DMS53 treated with DMSO at 0.1 percent for 48 hours (cell line): ENCODE data around the gene ARL4A.
A peak's percentile ranks its signal among the peaks of the same experiment; 100 is the strongest.

ENCODE experiments used
- DNase-seq: peaks from one replicate; lab custom pipeline; 2025; ENCODE audit not compliant: unreplicated experiment; lab: John Stamatoyannopoulos, UW

The ARL4A gene

DNA sequence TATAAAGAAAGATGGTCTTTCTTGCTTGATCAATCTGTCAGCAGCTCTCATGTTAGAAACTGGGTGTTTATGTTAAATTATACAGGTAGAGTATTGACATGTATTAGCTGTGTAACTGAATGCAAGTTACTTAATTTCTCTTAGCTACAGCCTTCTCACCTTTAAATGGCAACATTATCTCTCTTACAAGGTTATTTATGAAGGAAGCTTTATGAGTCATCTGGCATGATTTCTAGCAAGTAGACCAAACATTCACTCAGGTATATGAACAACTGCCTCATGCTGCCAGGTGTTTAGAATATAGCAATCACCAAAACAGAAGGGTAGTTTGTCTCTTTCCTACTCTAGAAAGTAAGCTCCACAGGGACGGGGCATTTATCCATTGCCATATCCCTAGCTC is 8.5 kb downstream of the ARL4A start:
- DNase-seq: peak; percentile 55

DNA sequence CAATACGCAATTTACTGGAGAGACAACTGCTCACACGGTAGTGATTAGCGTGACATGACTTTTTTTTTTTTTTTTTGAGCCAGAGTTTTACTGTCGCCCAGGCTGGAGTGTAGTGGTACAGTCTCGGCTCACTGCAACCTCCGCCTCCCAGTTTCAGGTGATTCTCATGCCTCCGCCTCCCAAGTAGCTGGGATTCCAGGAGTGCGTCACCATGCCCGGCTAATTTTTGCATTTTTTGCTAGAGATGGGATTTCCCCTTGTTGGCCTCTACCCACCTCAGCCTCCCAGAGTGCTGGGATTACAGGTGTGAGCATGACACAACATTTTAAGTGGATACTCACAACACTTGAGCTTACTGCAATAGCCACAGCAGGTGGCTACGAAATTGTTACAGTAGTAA is 11.9 kb downstream of the ARL4A start:
- DNase-seq: peak; percentile 57

DNA sequence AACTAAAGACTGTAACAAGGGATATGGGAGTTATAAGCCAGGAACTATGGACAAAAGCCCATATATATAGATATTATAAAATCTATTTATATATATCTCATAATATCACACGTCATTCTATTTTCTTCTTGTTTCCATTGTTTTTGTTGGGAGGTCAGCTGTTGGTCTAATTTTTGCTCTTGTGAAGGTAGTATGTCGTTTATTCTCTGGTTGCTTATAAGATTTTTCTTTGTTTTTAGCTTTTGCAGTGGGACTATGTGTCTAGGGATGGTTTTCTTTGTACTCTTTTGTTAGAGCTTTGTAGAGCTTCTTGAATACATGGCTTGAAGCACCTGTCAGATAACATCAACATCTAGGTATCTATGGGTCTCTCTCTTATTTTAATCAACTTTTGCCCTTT is 14.0 kb downstream of the ARL4A start:
- DNase-seq: no peak

DNA sequence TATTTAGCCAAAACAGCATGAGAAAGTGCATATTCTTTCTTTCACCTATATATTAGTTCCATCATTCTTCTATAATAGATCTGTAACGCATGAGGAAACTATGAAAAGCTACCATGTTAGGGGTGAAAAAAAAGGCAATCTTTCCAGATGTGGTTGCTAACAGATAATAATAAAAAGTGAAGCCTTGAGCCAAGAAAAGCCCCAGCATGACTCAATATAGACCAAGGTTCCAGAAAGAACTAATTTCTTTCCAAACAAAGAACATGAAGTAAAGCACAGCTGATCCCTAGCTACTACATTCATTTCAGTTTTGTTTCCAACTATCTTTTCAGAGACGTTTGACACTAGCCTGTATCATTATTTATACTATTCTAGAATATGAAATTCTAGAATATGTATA is 16.4 kb downstream of the ARL4A start:
- DNase-seq: no peak

DNA sequence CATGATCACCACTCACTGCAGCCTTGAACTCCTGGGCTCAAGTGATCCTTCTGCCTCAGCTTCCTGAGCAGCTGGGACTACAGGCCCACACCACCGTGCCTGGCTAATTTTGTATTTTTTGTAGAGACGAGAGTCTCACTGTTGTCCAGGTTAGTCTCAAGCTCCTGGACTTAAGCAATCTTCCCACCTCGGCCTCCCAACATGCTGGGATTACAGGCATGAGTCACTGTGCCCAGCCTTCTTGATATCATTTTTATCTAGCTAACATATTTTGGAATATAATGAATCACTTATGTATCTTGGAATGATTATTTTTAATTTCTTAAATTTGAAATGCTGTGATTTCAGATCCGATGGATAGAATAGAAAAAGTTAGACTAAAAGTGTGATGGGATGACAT is 18.4 kb downstream of the ARL4A start:
- DNase-seq: no peak

DNA sequence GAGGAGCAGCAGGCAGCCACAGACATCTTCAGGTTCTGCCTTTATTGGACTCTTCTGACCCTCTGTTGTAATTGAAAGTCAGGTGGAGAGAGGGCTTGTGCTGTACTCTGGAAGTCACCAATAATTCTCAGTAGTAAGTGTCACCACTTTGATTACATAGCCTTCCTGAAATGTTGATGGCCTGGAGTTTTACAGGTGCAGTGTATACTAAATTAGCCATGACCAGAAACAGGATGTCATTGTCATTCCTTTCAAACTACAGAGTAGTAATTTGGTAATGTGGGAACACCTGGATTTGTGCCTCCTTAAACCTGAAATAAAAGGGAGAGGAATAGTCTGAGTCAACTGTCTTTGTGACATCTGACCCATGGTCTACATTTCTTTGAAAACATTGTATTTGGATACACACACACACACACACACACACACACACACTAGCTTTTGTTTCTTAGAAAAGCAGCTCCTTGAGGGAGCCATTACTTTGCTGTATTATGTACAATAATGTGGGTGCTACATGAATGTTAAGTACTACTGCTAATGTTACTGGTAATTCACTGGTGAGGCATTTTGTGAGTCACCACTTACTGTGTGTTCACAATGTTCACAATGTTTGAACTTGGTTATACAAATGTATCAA is 19.6 kb downstream of the ARL4A start:
- peak; percentile 77 for DNase-seq

DNA sequence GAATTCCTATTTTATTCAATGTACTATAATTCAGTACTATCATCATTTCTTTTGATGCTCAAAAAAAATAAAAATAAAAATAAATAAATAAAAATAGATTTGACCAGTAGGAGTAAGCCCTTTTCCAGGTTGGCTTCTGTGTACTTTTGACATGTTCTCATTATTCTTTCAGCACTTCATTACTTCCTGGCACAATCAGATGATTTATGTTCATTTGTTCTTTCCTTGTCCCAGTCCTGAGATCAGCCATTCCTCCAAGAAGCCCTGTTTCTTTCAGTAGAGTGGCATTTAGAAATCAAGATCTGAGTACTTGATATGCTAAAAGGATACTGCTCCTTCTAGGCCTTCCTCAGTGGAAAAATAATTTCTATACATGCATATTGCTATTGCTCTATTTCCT is 20.9 kb downstream of the ARL4A start:
- no peak for DNase-seq

DNA sequence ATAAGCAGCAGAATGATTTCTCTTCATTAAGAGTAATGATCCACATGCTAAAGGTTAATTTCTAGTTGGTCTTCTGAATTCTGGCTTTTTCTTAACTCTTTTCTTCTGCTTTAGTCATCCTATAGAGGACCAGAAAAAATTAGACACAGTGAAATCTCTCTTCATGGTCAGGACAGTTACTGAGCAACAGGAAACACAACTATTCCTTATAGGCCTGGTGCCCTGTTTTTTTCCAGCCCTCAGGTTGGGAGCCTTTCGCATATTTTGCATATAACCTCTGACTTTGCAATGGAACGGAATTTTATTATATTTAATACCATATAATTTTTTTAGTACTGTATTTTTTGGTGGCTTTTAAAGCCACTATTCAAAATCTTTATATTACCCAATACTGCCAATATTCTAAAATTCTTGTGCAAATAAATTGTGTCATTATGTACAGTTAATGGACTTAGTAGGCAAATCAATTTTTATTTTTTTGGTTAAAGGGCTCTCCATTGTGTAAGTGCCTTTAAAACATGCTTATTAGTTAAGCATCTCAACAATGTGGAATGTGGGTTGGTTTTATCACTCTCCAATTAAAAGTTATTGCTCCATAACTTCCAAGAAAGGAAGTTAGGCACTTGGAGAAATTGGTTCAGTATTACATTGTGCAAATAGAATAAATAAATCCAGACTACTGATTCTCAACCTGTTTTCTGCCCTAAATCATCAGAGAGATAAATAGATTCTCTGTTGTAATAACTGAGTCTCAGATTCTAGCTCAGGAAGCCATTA is 22.5 kb downstream of the ARL4A start:
- DNase-seq: no peak

DNA sequence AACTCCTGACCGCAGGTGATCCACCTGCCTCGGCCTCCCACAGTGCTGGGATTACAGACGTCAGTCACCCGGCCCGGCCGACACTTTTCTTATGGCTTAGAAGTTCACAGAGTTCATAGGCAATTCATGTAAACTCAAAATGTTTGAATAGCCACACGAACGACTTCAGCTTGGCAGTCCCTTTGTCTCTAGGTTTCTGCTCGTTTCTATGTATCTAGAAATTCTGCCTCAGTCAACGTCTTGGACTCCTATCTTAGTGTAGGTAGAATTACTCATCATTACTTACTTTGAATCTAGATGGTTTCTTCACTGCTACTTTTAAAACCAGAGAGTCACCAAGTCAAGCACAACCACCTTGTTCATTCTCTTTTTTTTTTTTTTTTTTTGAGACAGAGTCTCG is 23.7 kb downstream of the ARL4A start:
- DNase-seq: no peak

DNA sequence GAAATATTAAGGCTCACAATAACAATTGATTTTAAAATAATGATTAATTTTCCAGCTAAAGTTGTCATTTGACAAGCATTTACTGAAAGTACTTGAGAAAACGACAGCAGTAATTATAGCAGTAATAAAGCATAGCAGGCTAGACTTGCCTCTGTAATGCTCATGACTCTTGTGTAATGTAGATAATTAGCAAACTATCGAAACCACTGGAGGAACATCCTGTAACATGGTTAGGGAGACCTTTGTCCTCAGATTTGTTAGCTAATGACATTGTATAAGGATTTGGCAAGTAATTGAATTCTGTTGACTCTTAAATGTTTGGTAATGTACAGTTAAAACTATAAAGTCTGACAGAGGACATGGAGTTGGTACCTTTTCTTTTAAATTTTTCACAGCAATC is 24.8 kb downstream of the ARL4A start:
- no peak for DNase-seq

DNA sequence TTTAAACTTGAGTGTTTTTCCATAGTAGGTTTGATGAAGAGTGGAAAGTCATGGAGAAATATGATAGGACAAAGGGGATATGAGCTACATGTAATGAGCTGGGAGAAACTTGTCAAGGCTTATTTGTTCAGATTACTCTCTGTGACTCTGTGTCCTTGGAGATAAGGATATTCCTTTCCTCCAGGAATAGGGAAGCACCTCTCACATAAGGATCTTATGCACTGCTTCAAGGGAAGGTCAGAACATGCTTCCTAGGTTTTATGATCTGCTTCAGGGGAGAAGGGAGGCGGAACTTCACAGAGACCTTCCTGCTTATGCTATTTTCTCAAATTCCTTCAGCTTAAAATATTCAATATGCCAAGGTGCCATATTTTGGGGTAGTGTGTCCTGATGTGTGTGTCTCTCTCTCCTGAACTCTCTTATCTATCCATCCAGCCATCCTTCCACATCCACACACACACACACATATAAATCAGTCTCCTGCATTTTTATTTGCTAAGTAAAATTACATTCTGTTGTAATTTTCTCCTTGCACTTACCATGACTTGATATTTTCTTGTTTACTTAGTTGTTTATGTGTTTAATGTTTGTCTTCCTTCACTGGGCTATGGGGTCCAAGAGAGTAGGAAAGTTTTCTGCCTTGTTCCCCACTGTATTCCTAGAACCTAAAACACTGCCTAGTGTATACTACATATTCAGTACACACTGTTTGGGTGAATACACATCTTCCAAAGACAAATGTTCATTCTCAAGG is 26.4 kb downstream of the ARL4A start:
- DNase-seq: no peak

DNA sequence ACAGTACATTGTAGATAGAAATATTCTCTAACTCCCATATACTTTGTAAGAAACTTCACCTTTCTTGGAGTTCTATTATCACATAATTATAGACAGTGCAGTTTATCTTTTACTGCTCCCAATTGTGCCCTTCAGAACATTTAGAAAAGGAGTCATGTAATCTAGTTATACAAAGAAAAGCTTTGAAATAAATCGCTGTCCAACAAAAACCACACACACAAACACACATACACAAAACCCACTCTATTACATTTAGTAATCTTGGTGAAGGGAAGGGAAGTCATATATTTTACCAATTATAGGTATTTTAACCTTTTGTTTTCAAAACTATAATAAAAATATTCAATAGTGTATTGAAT is 26.9 kb downstream of the ARL4A start:
- DNase-seq: no peak

DNA sequence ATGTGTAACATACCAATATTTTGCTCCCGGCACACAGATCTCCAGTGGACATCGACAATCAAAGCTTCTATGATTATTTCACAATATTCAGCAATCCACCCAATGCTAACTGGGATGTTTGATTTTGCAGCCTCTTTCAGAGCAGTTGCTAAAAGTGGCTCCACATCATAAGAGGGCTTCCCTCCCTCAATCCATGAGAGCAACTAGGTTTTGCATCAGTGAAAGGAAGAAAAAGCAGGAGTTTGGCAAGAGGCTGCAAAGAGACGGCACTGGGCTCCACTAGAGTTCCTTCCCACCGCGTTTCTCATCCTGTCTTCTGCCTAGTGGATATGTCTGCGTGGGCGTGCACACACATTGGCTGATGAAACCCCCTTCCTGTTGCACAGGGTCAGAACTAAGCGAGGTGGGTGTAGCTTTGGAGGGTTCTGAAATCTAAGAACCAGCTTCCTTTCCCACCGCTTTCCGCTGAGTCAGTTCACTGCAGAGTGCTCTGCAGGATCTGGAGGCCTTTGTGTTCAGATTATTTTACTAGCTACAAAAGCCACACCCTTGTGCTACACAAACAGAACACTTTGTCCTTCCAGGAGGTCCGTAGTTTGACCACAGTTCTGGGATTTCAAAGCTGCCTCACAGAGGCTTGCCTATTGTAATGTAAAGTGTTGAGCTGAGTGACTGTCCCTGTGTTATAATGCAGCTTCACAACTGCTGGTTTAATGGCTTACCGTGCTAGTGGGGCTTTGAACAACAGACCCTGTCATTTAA is 28.1 kb downstream of the ARL4A start:
- DNase-seq: no peak

DNA sequence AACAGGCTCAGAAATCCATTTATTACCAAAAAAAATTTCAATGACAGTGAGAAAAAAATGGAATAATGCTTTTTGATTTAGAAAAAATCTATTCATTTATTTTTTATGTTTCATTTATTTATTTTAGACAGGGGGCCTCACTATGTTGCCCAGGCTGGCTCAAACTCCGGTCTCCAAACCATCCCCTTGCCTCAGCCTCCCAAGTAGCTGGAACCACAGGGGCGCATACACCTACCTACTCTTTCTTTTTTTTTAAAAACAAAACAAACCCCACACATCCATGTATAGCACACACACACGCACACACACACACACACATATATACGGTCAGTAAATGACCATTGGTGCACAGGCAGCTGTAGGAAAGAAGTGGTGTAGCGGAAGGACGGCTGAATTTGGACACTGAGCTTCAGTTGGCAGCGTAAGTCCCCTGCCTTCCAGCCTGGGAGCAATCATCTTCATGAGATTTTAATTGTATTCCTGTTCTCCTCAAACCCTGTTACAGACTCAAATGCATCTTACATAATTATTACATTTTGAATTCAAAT is 28.8 kb downstream of the ARL4A start:
- no peak for DNase-seq

DNA sequence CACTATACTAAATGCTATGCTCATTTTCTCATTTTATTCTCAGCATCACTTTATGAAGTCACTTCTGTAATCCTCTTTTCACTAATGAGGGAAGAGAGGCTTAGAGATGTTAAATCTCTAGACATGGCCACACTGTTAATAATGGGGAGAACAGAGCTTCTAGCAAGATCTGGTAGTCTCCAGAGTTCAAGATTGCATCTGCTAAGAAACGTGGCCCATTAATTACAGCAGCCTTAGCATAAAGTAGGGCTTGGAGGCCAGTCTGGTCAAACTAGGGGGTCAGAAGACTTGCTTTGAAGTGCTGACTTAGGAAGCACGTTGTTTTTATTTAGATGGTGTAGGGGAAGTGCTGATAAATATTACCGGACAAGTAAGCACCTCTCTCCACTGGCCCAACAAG is 29.3 kb downstream of the ARL4A start:
- DNase-seq: no peak

DNA sequence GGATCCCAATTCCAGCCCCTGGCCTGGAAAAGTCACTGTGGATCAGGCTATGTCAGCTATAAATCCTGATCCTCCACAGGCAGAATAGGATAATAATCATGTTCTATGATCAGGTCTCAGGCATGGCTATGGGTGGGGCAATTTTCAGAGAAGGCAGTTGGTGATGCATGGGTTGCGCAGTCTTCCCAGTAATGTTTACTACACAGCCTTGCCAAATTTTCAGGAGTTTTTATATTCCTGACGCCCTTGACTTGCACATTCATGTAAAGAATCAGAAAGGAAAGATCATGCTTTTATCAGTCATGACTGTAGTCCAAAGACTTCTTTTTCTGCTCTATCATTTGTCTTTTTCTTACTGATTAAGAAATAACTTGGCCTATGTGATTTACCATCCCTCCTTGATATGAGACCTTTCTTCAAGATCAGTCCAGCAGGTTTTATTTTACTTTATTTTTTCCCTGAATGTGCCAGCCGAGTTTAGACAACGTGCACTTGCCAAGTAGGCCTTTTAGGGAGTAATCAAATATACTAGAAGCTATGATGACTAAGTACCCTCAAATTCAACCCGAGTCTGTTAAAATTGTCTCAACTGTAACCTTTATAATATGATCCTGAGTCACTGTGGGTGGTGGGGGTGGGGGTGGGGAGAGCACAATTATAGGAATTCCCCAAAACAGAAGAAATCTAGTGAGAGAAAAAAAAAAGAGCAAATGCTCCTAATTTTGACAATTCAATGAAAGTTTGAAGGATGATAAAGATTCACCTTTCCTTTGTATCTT is 31.9 kb downstream of the ARL4A start:
- no peak for DNase-seq

DNA sequence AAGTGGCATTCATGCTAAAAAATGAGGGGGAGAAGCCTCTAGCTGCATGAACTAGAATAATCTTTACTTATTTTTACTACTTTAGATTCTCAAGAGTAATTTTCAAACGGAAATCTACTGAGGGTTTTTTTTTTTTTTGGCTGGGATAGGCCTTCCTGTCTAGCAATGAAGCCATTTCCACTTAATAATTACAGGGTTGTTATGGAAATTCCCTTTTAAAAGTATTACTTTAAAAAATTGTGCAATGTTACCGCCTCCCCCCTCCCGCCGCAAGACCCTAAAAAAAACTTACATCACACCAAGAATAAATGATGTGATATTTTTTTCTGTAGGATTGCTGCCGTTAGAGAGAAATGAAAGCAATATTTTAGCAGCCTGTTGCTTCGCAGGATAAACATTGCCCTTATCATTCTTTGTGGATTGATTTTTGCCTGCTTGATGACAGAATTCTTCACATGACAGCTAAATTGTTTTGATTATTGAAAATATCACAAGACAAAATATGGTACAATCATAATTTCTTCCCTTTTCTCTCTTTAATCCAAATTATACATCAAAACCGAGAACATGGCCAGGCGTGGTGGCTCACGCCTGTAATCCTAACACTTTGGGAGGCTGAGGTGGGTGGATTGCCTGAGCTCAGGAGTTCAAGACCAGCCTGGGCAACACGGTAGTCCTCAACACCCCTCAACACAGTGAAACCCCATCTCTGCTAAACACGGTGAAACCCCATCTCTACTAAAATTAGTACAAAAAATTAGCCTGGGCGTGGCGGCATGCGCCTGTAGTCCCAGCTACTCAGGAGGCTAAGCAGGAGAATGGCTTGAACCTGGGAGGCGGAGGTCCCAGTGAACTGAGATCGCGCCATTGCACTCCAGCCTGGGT is 32.8 kb downstream of the ARL4A start:
- DNase-seq: no peak

DNA sequence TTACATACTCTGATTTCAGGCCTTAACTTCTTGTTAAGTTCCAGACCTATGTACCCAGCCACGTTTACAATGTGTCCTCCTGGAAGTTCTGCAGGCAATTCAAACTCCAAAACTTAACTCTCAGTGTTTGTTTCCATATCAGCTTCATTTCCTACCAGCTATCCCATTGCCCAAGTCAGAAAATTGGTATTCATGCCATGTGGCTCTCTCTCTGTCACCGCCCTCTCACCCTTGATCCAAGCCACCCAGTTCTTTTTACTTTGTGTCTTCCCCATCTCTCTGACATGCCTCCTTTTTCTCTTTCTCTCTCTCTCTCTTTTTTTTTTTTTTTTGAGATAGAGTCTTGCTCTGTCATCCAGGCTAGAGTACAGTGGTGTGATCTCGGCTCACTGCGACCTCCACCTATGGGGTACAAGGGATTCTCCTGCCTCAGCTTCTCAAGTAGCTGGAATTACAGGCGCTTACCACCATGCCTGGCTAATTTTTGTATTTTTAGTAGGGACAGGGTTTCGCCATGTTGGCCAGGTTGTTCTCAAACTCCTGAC is 33.9 kb downstream of the ARL4A start:
- DNase-seq: no peak

DNA sequence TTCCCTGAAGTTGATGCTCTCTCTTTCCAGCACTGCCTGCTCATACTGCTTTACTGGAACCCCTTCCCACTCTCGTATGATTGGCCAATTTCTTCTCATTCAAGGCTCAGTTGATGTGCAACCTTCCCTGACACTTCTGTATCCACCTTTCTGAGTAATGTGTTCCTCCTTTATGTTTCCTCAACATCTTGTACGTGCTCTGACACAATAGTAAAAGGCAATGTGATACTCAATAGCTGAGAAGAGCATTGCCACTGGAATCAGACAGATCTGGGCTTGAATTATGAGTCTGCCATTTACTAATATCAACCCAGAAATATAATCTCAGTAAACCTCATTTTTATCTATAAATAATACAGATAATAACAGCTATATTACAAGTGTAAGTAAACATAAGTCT is 34.7 kb downstream of the ARL4A start:
- no peak for DNase-seq
